HCT116 (cell line): Measurements from ENCODE around the gene BMP2K. TPM values are rescaled to one million over a fixed set of nuclear protein-coding genes. Genes with fewer than 3 reads are reported as not detected.

Source experiments
- ATAC-seq: fragments of 200-7000 bp; cut with Tn5 transposase; 2 replicates; pipeline ENCODE4 v1.9.1; 2020; ENCODE audit warnings: mild to moderate bottlenecking, moderate library complexity
- BruUV-seq: library from RNA; stranded (reverse); fragments of 400-500 nt; replicated peaks from 2 replicates; lab custom pipeline; 2021; lab: Mats Ljungman, UMichigan
- CTCF ChIA-PET: fragments of 300-600 bp; sonication (Branson Sonifier 250); formaldehyde crosslinking; loops from one replicate; lab custom pipeline; 2021; ENCODE audit warnings: antibody characterized with exemption; lab: Charles Lee
- POLR2A ChIA-PET: fragments of 300-600, 350-600 bp; sonication (Branson Sonifier 250); formaldehyde crosslinking; loops from one replicate; lab custom pipeline; 2021; ENCODE audit warnings: antibody characterized with exemption; lab: Charles Lee
- RAD21 ChIA-PET, 2 experiments: fragments of 300-600 bp; sonication (Branson Sonifier 250); formaldehyde crosslinking; loops; one replicate each; lab custom pipeline; 2023; ENCODE audit warnings: low total read pairs in 2 of 2; ENCODE audit not compliant: uncharacterized antibody in 2 of 2, unreplicated experiment in 2 of 2, low non-redundant PET in 1 of 2; lab: Charles Lee
- DNase-seq: peaks from one replicate; pipeline ENCODE4 v3.0.0-alpha.2; 2010; ENCODE audit warnings: low read depth, low spot score
- H2AFZ ChIP-seq: fragments of 200-600 bp; shearing (Covaris generic), sonication (generic); 2 replicates; pipeline ENCODE4 v1.6.1; 2017; ENCODE audit warnings: low read depth, mixed run types, mixed read lengths, antibody characterized with exemption, low read length; ENCODE audit not compliant: poor library complexity, severe bottlenecking
- H3K27ac ChIP-seq: 2 replicates; pipeline ENCODE4 v1.5.1; 2012; ENCODE audit warnings: low read depth, low read length
- H3K27me3 ChIP-seq: fragments of 200-600 bp; sonication (generic); 2 replicates; pipeline ENCODE4 v1.6.1; 2016; ENCODE audit warnings: mixed run types, low read length, mixed read lengths; ENCODE audit not compliant: insufficient read depth
- H3K36me3 ChIP-seq, 2 experiments: fragments of 200-500 bp in 1 of 2; fragments of 200-600 bp in 1 of 2; sonication (Bioruptor generic) in 1 of 2; sonication (generic) in 1 of 2; 2 replicates each; pipeline versions ENCODE4 v1.5.1 to v1.6.1; 2014 to 2016; ENCODE audit warnings: low read length in 2 of 2, inconsistent platforms in 1 of 2, mixed read lengths in 1 of 2, mixed run types in 1 of 2; ENCODE audit not compliant: insufficient read depth in 2 of 2, control insufficient read depth in 1 of 2
- H3K4me1 ChIP-seq, 2 experiments: fragments of 200-600 bp in 1 of 2; sonication (generic) in 1 of 2; 2 replicates each; pipeline versions ENCODE4 v1.5.1 to v1.6.1; 2012 to 2017; ENCODE audit warnings: low read length in 2 of 2, inconsistent platforms in 1 of 2, mild to moderate bottlenecking in 1 of 2, mixed read lengths in 1 of 2, mixed run types in 1 of 2, moderate library complexity in 1 of 2; ENCODE audit not compliant: insufficient read depth in 2 of 2, control insufficient read depth in 1 of 2
- H3K4me2 ChIP-seq: fragments of 200-600 bp; sonication (generic); 2 replicates; pipeline ENCODE4 v1.6.1; 2017; ENCODE audit warnings: mixed run types, low read length, mixed read lengths
- H3K4me3 ChIP-seq, 2 experiments: fragments of 200-600 bp in 1 of 2; sonication (generic) in 1 of 2; replicated peaks in 1 of 2; 2 replicates each; pipeline ENCODE4 v1.5.1; 2011 to 2016; ENCODE audit warnings: low read length in 2 of 2, control low read depth in 1 of 2, low read depth in 1 of 2, mild to moderate bottlenecking in 1 of 2, mixed read lengths in 1 of 2, mixed run types in 1 of 2
- H3K79me2 ChIP-seq: fragments of 200-600 bp; sonication (generic); 2 replicates; pipeline ENCODE4 v1.6.1; 2017; ENCODE audit warnings: mild to moderate bottlenecking, mixed run types, low read length, moderate library complexity, mixed read lengths; ENCODE audit not compliant: insufficient read depth
- H3K9ac ChIP-seq: fragments of 200-600 bp; sonication (generic); 2 replicates; pipeline ENCODE4 v1.6.1; 2016; ENCODE audit warnings: low read length, mixed read lengths
- H3K9me2 ChIP-seq: fragments of 200-600 bp; sonication (generic), shearing (Covaris generic); 2 replicates; pipeline ENCODE4 v1.6.1; 2017; ENCODE audit warnings: mixed run types, mild to moderate bottlenecking, moderate library complexity; ENCODE audit not compliant: insufficient read depth
- H3K9me3 ChIP-seq, 2 experiments: fragments of 200-500 bp in 1 of 2; fragments of 200-600 bp in 1 of 2; sonication (Bioruptor generic) in 1 of 2; sonication (generic) in 1 of 2; 2 replicates each; pipeline ENCODE4 v1.6.1; 2014 to 2017; ENCODE audit warnings: low read length in 2 of 2, mixed read lengths in 2 of 2, inconsistent platforms in 1 of 2, low read depth in 1 of 2, mild to moderate bottlenecking in 1 of 2, mixed run types in 1 of 2, moderate library complexity in 1 of 2; ENCODE audit not compliant: control insufficient read depth in 1 of 2, insufficient read depth in 1 of 2
- H4K20me1 ChIP-seq: fragments of 200-600 bp; sonication (generic), shearing (Covaris generic); 2 replicates; pipeline ENCODE4 v1.6.1; 2017; ENCODE audit warnings: mixed run types, mild to moderate bottlenecking, moderate library complexity; ENCODE audit not compliant: insufficient read depth
- ATF3 ChIP-seq: IDR thresholded peaks from 2 replicates; pipeline ENCODE4 v1.6.1; 2012
- CBX3 ChIP-seq: IDR thresholded peaks from 2 replicates; pipeline ENCODE4 v1.6.1; 2012; ENCODE audit warnings: low read depth
- CEBPB ChIP-seq: IDR thresholded peaks from 2 replicates; pipeline ENCODE4 v1.6.1; 2012; ENCODE audit warnings: low read depth
- EGR1 ChIP-seq: IDR thresholded peaks from 2 replicates; pipeline ENCODE4 v1.6.1; 2012; ENCODE audit warnings: low read depth
- EZH2 ChIP-seq: fragments of 200-600 bp; sonication (generic); IDR thresholded peaks from 2 replicates; pipeline ENCODE4 v1.6.1; 2017; ENCODE audit warnings: antibody characterized with exemption, mixed run types
- EZH2phosphoT487 ChIP-seq: fragments of 200-600 bp; IDR thresholded peaks from 2 replicates; pipeline ENCODE4 v1.6.1; 2018; ENCODE audit warnings: antibody characterized with exemption, borderline replicate concordance
- FOSL1 ChIP-seq: IDR thresholded peaks from 2 replicates; pipeline ENCODE4 v1.6.1; 2012; ENCODE audit warnings: low read depth
- MAX ChIP-seq: IDR thresholded peaks from 2 replicates; pipeline ENCODE4 v1.6.1; 2012
- POLR2AphosphoS5 ChIP-seq: IDR thresholded peaks from 2 replicates; pipeline ENCODE4 v1.6.1; 2011; ENCODE audit warnings: mild to moderate bottlenecking, low read depth, low read length, moderate library complexity
- RAD21 ChIP-seq: IDR thresholded peaks from 2 replicates; pipeline ENCODE4 v1.6.1; 2012; ENCODE audit warnings: low read depth, mild to moderate bottlenecking
- SIN3A ChIP-seq: IDR thresholded peaks from 2 replicates; pipeline ENCODE4 v1.6.1; 2012; ENCODE audit warnings: low read depth
- SP1 ChIP-seq: IDR thresholded peaks from 2 replicates; pipeline ENCODE4 v1.6.1; 2012; ENCODE audit warnings: low read depth
- ZBTB33 ChIP-seq: IDR thresholded peaks from 2 replicates; pipeline ENCODE4 v1.6.1; 2011; ENCODE audit warnings: mild to moderate bottlenecking, low read length, moderate library complexity; ENCODE audit not compliant: insufficient replicate concordance; ENCODE audit errors: extremely low read depth
- ZFX ChIP-seq: fragments of 450-650 bp; IDR thresholded peaks from 2 replicates; pipeline ENCODE4 v1.6.1; 2017
- ZNF274 ChIP-seq: fragments of 200-500 bp; sonication (Bioruptor generic); IDR thresholded peaks from 2 replicates; pipeline ENCODE4 v1.6.1; 2014; ENCODE audit warnings: mild to moderate bottlenecking, low read depth, low read length, inconsistent platforms
- intact Hi-C: fragments of 100-400 bp; cut with micrococcal nuclease; formaldehyde crosslinking; loops from 2 replicates; pipeline ENCODE4 v1.10.0; 2022
- total RNA-seq: library from RNA; stranded (reverse); gene quantifications from one replicate; pipeline ENCODE4 v1.2.1, GENCODE V29; 2021; ENCODE audit not compliant: unreplicated experiment

The BMP2K gene
- total RNA-seq, 1 experiment from 2014 or later: 27.7 TPM

GRCh38 chr4:78781139-78781538 is 5.0 kb downstream of the BMP2K start:
- intact Hi-C loops: no loop called here

GRCh38 chr4:78781924-78782323 is 5.8 kb downstream of the BMP2K start:
- peaks cover 93% of the 10 kb centered on the region for H3K79me2 ChIP-seq
- ATAC-seq: no peak
- no peak for TF ChIP-seq MAX
- TF ChIP-seq ZFX: no peak
- no peak for TF ChIP-seq SIN3A
- TF ChIP-seq RAD21: no peak
- TF ChIP-seq ZNF274: no peak
- TF ChIP-seq CEBPB: no peak
- no peak for TF ChIP-seq ATF3
- no peak for TF ChIP-seq EGR1
- no peak for TF ChIP-seq SP1
- no peak for TF ChIP-seq FOSL1
- no peak for TF ChIP-seq CBX3
- no peak for TF ChIP-seq EZH2phosphoT487
- no peak for TF ChIP-seq EZH2
- TF ChIP-seq POLR2AphosphoS5: no peak
- no peak for TF ChIP-seq ZBTB33

More at GRCh38 chr4:78781139-78781538, 5.0 kb downstream of the BMP2K start:
- Histone ChIP-seq H2AFZ (no peak overlapping the region), H3K9me2 (no peaks in the 10 kb centered on the region), H3K9ac (no peak overlapping the region), H3K27ac (no peak overlapping the region), H3K4me1 (peaks cover 4 to 10% of the 10 kb centered on the region in 2 experiments; a peak in 3 of 4 replicates), H3K27me3 (no peaks in the 10 kb centered on the region), H3K4me2 (no peak overlapping the region), H3K36me3 (no peaks in the 10 kb centered on the region), H3K9me3 (no peaks in the 10 kb centered on the region), H3K4me3 (no peak overlapping the region), H3K79me2 (peaks cover 88% of the 10 kb centered on the region), H4K20me1 (0 out of 2 replicates have a peak, but pooled peaks cover 6% of the 10 kb centered on the region)
- BruUV-seq: no TSS peak
- ChIA-PET RAD21 (no interaction called here), POLR2A (no interaction called here)
- DNase-seq: no peak
- no peak for ATAC-seq
- TF ChIP-seq ZBTB33: no peak
- TF ChIP-seq, all 23 proteins: peak for 0
- CTCF ChIA-PET: no interaction called here

More at GRCh38 chr4:78781924-78782323, 5.8 kb downstream of the BMP2K start:
- Histone ChIP-seq H2AFZ (no peak overlapping the region), H3K9me3 (no peaks in the 10 kb centered on the region), H4K20me1 (0 out of 2 replicates have a peak, but pooled peaks cover 6% of the 10 kb centered on the region), H3K4me2 (no peak overlapping the region), H3K27ac (no peak overlapping the region), H3K36me3 (no peaks in the 10 kb centered on the region), H3K9ac (no peak overlapping the region), H3K27me3 (no peaks in the 10 kb centered on the region), H3K4me1 (peaks cover 4 to 9% of the 10 kb centered on the region in 2 experiments; a peak in 3 of 4 replicates), H3K4me3 (no peak overlapping the region), H3K9me2 (no peaks in the 10 kb centered on the region)
- DNase-seq: no peak
- ChIA-PET POLR2A (no interaction called here), CTCF (no interaction called here), RAD21 (no interaction called here)
- intact Hi-C loops: no loop called here
- BruUV-seq: no TSS peak
